DND-41 (cell line): ENCODE data around the gene PLD1.
"Not testable (repeated sequence)": the region's sequence is repeated elsewhere in the genome, so short reads cannot be mapped to it uniquely, and the experiment has no call there.

Experiments
- ATAC-seq: fragments of 200-7000 bp; cut with Tn5 transposase; 3 replicates; pipeline ENCODE4 v1.9.1; 2021; ENCODE audit warnings: low read depth; ENCODE audit not compliant: insufficient read depth
- DNase-seq: peaks from one replicate; pipeline ENCODE4 v3.0.0-alpha.2; 2020
- H2AFZ ChIP-seq: 2 replicates; pipeline ENCODE4 v1.6.0; 2012; ENCODE audit warnings: low read depth, low read length
- H3K27ac ChIP-seq: 2 replicates; pipeline ENCODE4 v1.5.1; 2012; ENCODE audit warnings: low read length, inconsistent platforms
- H3K27me3 ChIP-seq: fragments of 200-600 bp; sonication (generic); 2 replicates; pipeline ENCODE4 v1.6.0; 2012; ENCODE audit warnings: low read length, mild to moderate bottlenecking, inconsistent platforms; ENCODE audit not compliant: insufficient read depth, poor library complexity
- H3K36me3 ChIP-seq: 2 replicates; pipeline ENCODE4 v1.5.1; 2012; ENCODE audit warnings: low read length, inconsistent platforms; ENCODE audit not compliant: insufficient read depth
- H3K4me1 ChIP-seq: 2 replicates; pipeline ENCODE4 v1.5.1; 2012; ENCODE audit warnings: mild to moderate bottlenecking, low read length; ENCODE audit not compliant: insufficient read depth
- H3K4me2 ChIP-seq: 2 replicates; pipeline ENCODE4 v1.6.0; 2012; ENCODE audit warnings: mild to moderate bottlenecking, moderate library complexity, low read length, inconsistent platforms; ENCODE audit not compliant: insufficient read depth
- H3K4me3 ChIP-seq, 2 experiments: fragments of 200-600 bp in 1 of 2; shearing (Covaris generic) in 1 of 2; 2 replicates each; pipeline ENCODE4 v1.5.1; 2012 to 2016; ENCODE audit warnings: inconsistent platforms in 2 of 2, low read length in 2 of 2, mild to moderate bottlenecking in 2 of 2, low read depth in 1 of 2, moderate library complexity in 1 of 2
- H3K79me2 ChIP-seq: 2 replicates; pipeline ENCODE4 v1.6.0; 2012; ENCODE audit warnings: low read length, inconsistent platforms; ENCODE audit not compliant: insufficient read depth
- H3K9ac ChIP-seq: 2 replicates; pipeline ENCODE4 v1.6.0; 2012; ENCODE audit warnings: low read depth, mild to moderate bottlenecking, inconsistent platforms, low read length, moderate library complexity
- H3K9me3 ChIP-seq: 2 replicates; pipeline ENCODE4 v1.5.1; 2012; ENCODE audit warnings: low read length, moderate library complexity, mild to moderate bottlenecking, inconsistent platforms; ENCODE audit not compliant: insufficient read depth, severe bottlenecking
- H4K20me1 ChIP-seq: 2 replicates; pipeline ENCODE4 v1.6.0; 2012; ENCODE audit warnings: low read length; ENCODE audit not compliant: insufficient read depth
- CTCF ChIP-seq: IDR thresholded peaks from 2 replicates; pipeline ENCODE4 v1.5.1; 2012; ENCODE audit warnings: borderline replicate concordance, low read length, moderate library complexity, mild to moderate bottlenecking; ENCODE audit not compliant: poor library complexity, severe bottlenecking; ENCODE audit errors: extremely low read depth
- EZH2 ChIP-seq: IDR thresholded peaks from 3 replicates; pipeline ENCODE4 v1.6.1; 2012; ENCODE audit warnings: borderline replicate concordance, low read depth, mild to moderate bottlenecking, moderate library complexity, low read length, inconsistent platforms; ENCODE audit not compliant: severe bottlenecking

The PLD1 gene

GRCh38 chr3:171748064-171748924 is 62.0 kb downstream of the PLD1 start:
- H3K79me2 ChIP-seq, result no peaks in the 10 kb centered on the region
- H3K36me3 ChIP-seq, result no peaks in the 10 kb centered on the region
- TF ChIP-seq EZH2 (no peak), CTCF (no peak)
- H3K4me1 ChIP-seq, result no peaks in the 10 kb centered on the region
- peaks cover under 1% of the 10 kb centered on the region for H3K27me3 ChIP-seq
- H2AFZ ChIP-seq, result no peak overlapping the region
- no peaks in the 10 kb centered on the region for H4K20me1 ChIP-seq
- H3K9me3 ChIP-seq, result no peaks in the 10 kb centered on the region
- ATAC-seq (no peak), DNase-seq (no peak)
- H3K4me3 ChIP-seq, result no peak overlapping the region
- no peak overlapping the region for H3K4me2 ChIP-seq
- H3K27ac ChIP-seq, result no peak overlapping the region
- H3K9ac ChIP-seq, result no peak overlapping the region

- no peak overlapping the region for H3K9ac ChIP-seq
- TF ChIP-seq EZH2, result no peak
- no peak for TF ChIP-seq CTCF
- DNase-seq, result no peak
- ATAC-seq, result no peak
- no peak overlapping the region for H2AFZ ChIP-seq
- no peaks in the 10 kb centered on the region for H3K27me3 ChIP-seq
- no peaks in the 10 kb centered on the region for H3K4me1 ChIP-seq
- H3K9me3 ChIP-seq, result no peaks in the 10 kb centered on the region
- no peak overlapping the region for H3K4me2 ChIP-seq
- H3K4me3 ChIP-seq, result no peak overlapping the region
- H3K36me3 ChIP-seq, result no peaks in the 10 kb centered on the region
- H3K27ac ChIP-seq, result no peak overlapping the region
- no peaks in the 10 kb centered on the region for H4K20me1 ChIP-seq
- H3K79me2 ChIP-seq, result no peaks in the 10 kb centered on the region
Observed at GRCh38 chr3:171747223-171747920, 62.9 kb downstream of the PLD1 start.

- H3K4me3 ChIP-seq, H3K4me1 ChIP-seq, H3K36me3 ChIP-seq, H3K4me2 ChIP-seq, ATAC-seq, H3K27ac ChIP-seq, H3K27me3 ChIP-seq, DNase-seq, H3K79me2 ChIP-seq, H3K9me3 ChIP-seq, H2AFZ ChIP-seq, H4K20me1 ChIP-seq, H3K9ac ChIP-seq: not testable (repeated sequence)
Observed at GRCh38 chr3:171746320-171747222, 63.7 kb downstream of the PLD1 start.
